Lung (tissue), 12 donors: ENCODE measurements around the gene NIPSNAP3A. TPM values are rescaled to one million over a fixed set of nuclear protein-coding genes. Genes with fewer than 3 reads are reported as not detected.

Experiments
- ATAC-seq: fragments of 200-7000 bp; cut with Tn5 transposase; one replicate; pipeline ENCODE4 v1.9.1; 2020; ENCODE audit warnings: moderate number of reproducible peaks; ENCODE audit not compliant: insufficient read depth, low FRiP score
- DNase-seq, 3 donors: peaks; one replicate each; pipeline ENCODE4 v3.0.0-alpha.2; 2013 to 2017
- H3K27ac ChIP-seq, 2 donors: one replicate each; pipeline ENCODE4 v1.5.1; 2013; ENCODE audit warnings: mild to moderate bottlenecking in 2 of 2, moderate library complexity in 2 of 2, control low read depth in 1 of 2, inconsistent platforms in 1 of 2, low read depth in 1 of 2, low read length in 1 of 2
- H3K27me3 ChIP-seq, 3 donors: one replicate each; pipeline ENCODE4 v1.5.1; 2013; ENCODE audit warnings: low read length in 2 of 3; ENCODE audit not compliant: control insufficient read depth in 3 of 3, insufficient read depth in 3 of 3
- H3K36me3 ChIP-seq, 4 donors: one replicate each; pipeline ENCODE4 v1.5.1; 2013; ENCODE audit warnings: low read length in 4 of 4, mild to moderate bottlenecking in 1 of 4, moderate library complexity in 1 of 4; ENCODE audit not compliant: control insufficient read depth in 4 of 4, insufficient read depth in 4 of 4
- H3K4me1 ChIP-seq, 5 donors: one replicate each; pipeline ENCODE4 v1.5.1; 2013; ENCODE audit warnings: low read length in 5 of 5, mild to moderate bottlenecking in 2 of 5, moderate library complexity in 1 of 5; ENCODE audit not compliant: control insufficient read depth in 5 of 5, insufficient read depth in 5 of 5
- H3K4me3 ChIP-seq: one replicate; pipeline ENCODE4 v1.5.1; 2013; ENCODE audit warnings: mild to moderate bottlenecking, control low read depth, moderate library complexity
- H3K9ac ChIP-seq, 2 donors: one replicate each; pipeline ENCODE4 v1.5.1; 2013; ENCODE audit warnings: low read length in 2 of 2, control low read depth in 1 of 2; ENCODE audit not compliant: insufficient read depth in 1 of 2
- H3K9me3 ChIP-seq, 4 donors: one replicate each; pipeline ENCODE4 v1.5.1; 2013; ENCODE audit warnings: low read length in 3 of 4, mild to moderate bottlenecking in 1 of 4, moderate library complexity in 1 of 4; ENCODE audit not compliant: control insufficient read depth in 4 of 4, insufficient read depth in 3 of 4
- CTCF ChIP-seq: IDR thresholded peaks from 2 replicates; pipeline ENCODE4 v1.5.1; 2012; ENCODE audit warnings: mild to moderate bottlenecking; ENCODE audit errors: control extremely low read depth, extremely low read depth
- WGBS, 2 donors: extraction: QIAGEN DNeasy Blood & Tissue Kit; methylation state at CpG; one replicate each; pipeline ENCODE4 v1.1.7; 2013; 5-methylcytosine and 5-hydroxymethylcytosine counted together
- polyA plus RNA-seq, 2 donors: library from polyadenylated mRNA; stranded (reverse); fragments of 200-250 nt; gene quantifications; one replicate each; pipeline ENCODE4 v1.2.1, GENCODE V29; 2013
- total RNA-seq, 2 donors: library from RNA; depleted of rRNA in 1 of 2; stranded (reverse); fragments of >200 nt in 1 of 2; gene quantifications; one replicate each; pipeline ENCODE4 v1.2.1, GENCODE V29; 2014 to 2021
- donor health status: control.
- donor health status: control.
- donor health status: Bipolar disorder and iron deficiency.
- donor health status: healthy.
- donor health status: DM: yes; HTN: yes; CAD: no.

Gene NIPSNAP3A
- total and polyA plus RNA-seq, 4 donors = 18.9 to 49.5 (median 21.8) TPM

GRCh38 chr9:104779334-104779733 is 31.9 kb downstream of the NIPSNAP3A start:
- peaks cover 0 to 24% (median 0%) of the 10 kb centered on the region in 5 donors for H3K4me1 ChIP-seq
- H3K36me3 ChIP-seq = peaks cover 4 to 16% (median 5%) of the 10 kb centered on the region in 4 donors
- WGBS, 2 donors = 62 to 88% methylated on average over 1 of the region's 1 CpG
- no peaks in the 10 kb centered on the region for H3K9me3 ChIP-seq
- H3K27ac ChIP-seq = no peak overlapping the region
- ATAC-seq (no peak), DNase-seq (peak in 1 of 3 donors; percentile 34)
- no peaks in the 10 kb centered on the region for H3K27me3 ChIP-seq
- no peak overlapping the region for H3K9ac ChIP-seq
- no peak overlapping the region for H3K4me3 ChIP-seq
- no peak for TF ChIP-seq CTCF

DNA sequence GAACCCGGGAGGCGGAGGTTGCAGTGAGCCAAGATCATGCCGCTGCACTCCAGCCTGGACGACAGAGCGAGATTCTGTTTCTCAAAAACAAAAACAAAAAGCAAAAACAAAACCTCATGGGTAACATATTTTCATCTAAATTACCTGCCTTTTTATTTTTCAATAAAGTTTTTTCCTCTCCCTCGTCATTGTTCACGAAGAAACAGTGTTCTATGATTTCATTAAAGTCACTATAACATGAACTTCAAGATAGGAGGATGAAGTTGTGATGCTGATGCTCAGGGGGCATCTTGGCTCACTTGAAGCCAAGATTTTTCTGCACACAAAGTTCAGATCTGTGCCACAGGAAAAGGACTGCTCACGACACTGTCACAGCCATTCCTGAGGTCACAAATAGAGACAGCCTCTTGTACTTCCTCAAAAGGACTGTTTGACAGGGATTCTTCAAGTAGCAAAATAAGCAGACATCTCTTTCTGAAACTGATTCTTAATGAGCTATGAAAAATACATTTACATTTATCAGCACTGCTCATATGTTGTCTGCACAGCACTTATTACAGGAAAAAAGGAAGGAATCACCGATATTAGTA is 32.6 kb downstream of the NIPSNAP3A start:
- H3K4me1 ChIP-seq = peaks cover 0 to 24% (median 0%) of the 10 kb centered on the region in 5 donors
- no peak for TF ChIP-seq CTCF
- no peak overlapping the region for H3K9ac ChIP-seq
- 79 to 81% methylated on average over 9 of the region's 9 CpGs for WGBS, 2 donors
- no peak for ATAC-seq
- no peaks in the 10 kb centered on the region for H3K27me3 ChIP-seq
- H3K27ac ChIP-seq = peak overlapping the region in 1 of 2 donors; percentile 21
- H3K36me3 ChIP-seq = peaks cover 4 to 19% (median 6%) of the 10 kb centered on the region in 4 donors
- no peak for DNase-seq
- H3K9me3 ChIP-seq = no peaks in the 10 kb centered on the region
- H3K4me3 ChIP-seq = no peak overlapping the region

DNA sequence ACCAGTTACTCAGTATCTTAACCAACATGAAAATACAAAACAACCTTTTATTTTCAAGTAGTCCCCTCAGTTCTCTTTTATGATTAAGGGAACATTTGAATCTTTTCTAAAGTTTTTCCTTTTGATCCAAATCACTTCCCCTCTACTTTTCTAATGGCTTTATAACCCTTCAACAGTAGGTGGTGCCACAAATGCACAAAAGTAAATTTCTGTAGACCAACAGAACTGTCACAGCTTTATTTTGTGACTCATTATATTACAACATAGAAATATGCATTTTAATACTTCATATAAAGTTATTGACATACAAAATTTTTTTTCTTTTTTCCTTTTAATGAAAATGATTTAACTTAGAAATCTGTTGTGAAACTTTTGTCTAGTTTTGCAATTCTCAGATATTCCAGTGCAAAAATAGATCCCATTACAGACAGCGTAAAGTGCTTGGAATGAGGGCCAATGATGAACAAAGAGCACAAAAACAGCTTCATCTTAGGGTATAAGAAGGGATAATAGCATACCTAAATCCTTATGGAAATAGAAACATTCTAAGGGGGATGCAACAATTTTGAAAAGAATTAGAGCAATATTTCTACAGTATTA is 33.4 kb downstream of the NIPSNAP3A start:
- H3K4me3 ChIP-seq = no peak overlapping the region
- no peaks in the 10 kb centered on the region for H3K9me3 ChIP-seq
- 84 to 89% methylated on average over 1 of the region's 1 CpG for WGBS, 2 donors
- ATAC-seq = peak; percentile 51
- no peak overlapping the region for H3K9ac ChIP-seq
- peaks cover 5 to 26% (median 11%) of the 10 kb centered on the region in 4 donors for H3K36me3 ChIP-seq
- no peak overlapping the region for H3K27ac ChIP-seq
- peak in 2 of 3 donors; percentile 62 to 64 for DNase-seq
- H3K27me3 ChIP-seq = no peaks in the 10 kb centered on the region
- peak; percentile 6 for TF ChIP-seq CTCF
- H3K4me1 ChIP-seq = peaks cover 0 to 19% (median 0%) of the 10 kb centered on the region in 5 donors
